Cardiac fibroblast (primary cell): Measurements from ENCODE around the gene EPHB3.

Experiments
- DNase-seq, 2 donors: peaks; one replicate each; pipeline versions ENCODE4 v3.0.0 to v3.0.0-alpha.2; 2010; ENCODE audit warnings: low read depth in 2 of 2
- H3K4me3 ChIP-seq, 2 donors: replicated peaks in 1 of 2; 1 replicate in 1 of 2; 2 replicates in 1 of 2; pipeline ENCODE4 v1.5.1; 2011; ENCODE audit warnings: low read depth in 2 of 2, low read length in 2 of 2, mild to moderate bottlenecking in 2 of 2, moderate library complexity in 1 of 2
- TF ChIP-seq, protein P1 (sequence below): IDR thresholded peaks from one replicate; pipeline ENCODE4 v1.5.1; 2011; ENCODE audit warnings: low read depth, mild to moderate bottlenecking, low read length, inconsistent platforms

EPHB3 gene

DNA sequence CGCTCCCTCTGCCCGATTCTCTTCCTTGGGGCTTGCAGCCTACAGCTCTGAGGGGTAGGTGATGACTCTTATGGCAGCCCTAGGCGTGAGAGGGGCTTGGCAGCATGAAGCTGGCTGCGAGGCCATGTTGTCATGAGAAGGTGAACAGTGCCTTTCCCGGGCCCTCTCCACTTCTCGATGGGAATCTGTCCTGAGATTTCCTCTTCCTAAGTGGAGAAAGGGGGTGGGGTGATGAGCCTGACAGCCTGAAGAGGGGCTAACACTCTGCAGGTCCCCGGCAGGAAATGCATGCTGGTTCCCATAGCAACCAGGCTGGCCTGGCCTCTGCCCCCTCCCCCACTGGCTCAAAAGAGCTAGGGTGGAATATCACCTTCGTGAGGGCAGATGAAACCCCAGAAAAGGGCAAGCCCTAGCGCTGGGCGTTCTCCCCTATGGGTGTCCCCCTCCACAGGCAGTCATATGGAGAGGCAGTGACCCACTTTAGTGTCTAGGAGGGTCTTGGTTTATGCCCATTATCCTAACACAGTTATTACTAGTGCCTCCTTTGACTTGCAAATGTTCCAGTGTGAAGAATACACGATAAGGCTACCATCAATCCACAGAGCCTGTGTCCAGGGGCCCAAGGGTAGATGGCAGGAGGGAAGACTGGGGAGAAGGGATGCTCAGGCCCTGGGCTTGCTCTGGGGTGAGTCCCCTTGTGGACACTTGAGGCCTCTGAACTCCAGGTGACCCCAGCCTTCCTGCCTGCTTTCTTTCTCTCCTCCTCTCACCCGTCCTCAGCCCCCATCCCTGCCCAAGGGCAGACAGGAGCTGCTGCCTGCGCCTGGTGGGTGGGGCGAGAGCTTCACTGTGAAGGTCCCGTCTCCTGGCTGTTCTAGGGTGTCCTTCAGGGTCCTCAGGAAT lies 13.2 kb downstream of the EPHB3 start:
- H3K4me3 ChIP-seq = no peak overlapping the region
- DNase-seq = peak in 1 of 2 donors; percentile 47
- TF ChIP-seq, protein P1, sequence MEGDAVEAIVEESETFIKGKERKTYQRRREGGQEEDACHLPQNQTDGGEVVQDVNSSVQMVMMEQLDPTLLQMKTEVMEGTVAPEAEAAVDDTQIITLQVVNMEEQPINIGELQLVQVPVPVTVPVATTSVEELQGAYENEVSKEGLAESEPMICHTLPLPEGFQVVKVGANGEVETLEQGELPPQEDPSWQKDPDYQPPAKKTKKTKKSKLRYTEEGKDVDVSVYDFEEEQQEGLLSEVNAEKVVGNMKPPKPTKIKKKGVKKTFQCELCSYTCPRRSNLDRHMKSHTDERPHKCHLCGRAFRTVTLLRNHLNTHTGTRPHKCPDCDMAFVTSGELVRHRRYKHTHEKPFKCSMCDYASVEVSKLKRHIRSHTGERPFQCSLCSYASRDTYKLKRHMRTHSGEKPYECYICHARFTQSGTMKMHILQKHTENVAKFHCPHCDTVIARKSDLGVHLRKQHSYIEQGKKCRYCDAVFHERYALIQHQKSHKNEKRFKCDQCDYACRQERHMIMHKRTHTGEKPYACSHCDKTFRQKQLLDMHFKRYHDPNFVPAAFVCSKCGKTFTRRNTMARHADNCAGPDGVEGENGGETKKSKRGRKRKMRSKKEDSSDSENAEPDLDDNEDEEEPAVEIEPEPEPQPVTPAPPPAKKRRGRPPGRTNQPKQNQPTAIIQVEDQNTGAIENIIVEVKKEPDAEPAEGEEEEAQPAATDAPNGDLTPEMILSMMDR = no peak

DNA sequence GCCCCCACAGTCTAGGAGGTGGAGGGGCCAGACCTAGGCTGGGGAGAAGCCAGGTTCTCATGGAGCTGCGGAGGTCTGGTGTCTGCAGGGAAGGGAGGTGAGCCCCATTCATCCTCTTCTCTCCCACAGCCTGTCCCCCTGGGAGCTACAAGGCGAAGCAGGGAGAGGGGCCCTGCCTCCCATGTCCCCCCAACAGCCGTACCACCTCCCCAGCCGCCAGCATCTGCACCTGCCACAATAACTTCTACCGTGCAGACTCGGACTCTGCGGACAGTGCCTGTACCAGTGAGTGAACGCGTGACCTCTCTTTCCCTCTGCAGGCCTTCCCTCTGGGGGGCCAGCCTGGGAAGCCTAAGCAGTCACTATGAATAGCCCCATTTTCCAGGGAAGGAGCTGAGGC lies 14.1 kb downstream of the EPHB3 start:
- H3K4me3 ChIP-seq = no peak overlapping the region
- TF ChIP-seq, protein P1 = no peak
- no peak for DNase-seq

DNA sequence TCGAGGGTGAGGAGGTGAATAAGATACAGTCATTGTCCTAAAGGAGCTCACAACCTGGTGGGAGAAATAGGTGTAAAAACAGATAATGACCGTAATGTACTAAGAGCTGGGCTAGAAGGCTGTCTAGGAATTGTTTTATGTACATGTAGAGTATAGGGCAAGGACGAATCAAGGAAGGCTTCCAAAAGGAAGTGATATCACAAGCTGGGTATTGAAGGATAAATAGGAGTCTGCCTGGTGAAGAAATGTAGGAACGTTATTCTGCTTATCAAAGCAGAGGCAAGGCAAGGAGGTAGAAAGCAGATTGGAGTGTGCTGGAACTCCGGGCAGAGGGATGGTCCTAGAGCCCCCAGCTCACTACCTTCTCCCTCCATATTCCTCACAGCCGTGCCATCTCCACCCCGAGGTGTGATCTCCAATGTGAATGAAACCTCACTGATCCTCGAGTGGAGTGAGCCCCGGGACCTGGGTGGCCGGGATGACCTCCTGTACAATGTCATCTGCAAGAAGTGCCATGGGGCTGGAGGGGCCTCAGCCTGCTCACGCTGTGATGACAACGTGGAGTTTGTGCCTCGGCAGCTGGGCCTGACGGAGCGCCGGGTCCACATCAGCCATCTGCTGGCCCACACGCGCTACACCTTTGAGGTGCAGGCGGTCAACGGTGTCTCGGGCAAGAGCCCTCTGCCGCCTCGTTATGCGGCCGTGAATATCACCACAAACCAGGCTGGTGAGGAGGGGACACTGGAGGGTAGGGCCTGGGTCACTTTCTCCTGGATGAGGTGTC lies 15.1 kb downstream of the EPHB3 start:
- H3K4me3 ChIP-seq = no peak overlapping the region
- no peak for DNase-seq
- TF ChIP-seq, protein P1 = no peak

DNA sequence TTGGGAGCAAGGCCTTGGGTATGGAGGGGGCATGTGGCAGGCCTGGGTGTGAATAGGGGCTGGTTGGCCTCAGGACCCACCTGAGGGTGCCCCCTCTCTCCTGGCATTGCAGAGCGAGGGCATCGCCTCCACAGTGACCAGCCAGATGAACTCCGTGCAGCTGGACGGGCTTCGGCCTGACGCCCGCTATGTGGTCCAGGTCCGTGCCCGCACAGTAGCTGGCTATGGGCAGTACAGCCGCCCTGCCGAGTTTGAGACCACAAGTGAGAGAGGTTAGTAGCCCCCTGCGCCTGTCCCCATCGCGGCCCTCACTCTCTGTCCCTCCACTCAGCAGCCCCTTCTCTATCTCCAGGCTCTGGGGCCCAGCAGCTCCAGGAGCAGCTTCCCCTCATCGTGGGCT lies 16.0 kb downstream of the EPHB3 start:
- TF ChIP-seq, protein P1 = no peak
- DNase-seq = no peak
- no peak overlapping the region for H3K4me3 ChIP-seq

DNA sequence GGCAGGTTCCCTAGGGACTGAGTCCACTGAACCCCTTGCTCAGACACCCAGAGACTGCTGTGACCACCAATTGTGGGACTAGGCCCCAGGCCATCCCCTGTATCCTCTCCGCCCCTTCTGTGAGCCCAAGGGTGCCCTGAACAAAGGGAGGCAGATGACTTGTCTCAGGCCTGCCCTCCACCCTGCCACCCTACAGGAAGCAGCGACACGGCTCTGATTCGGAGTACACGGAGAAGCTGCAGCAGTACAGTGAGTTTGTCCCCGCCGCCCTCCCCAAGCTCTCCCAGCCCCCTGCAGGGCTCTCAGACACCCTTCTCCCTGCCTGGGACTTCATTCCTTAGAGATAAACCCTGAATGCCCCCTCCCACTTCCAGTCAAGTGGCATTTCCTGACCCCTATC lies 16.6 kb downstream of the EPHB3 start:
- TF ChIP-seq, protein P1 = no peak
- DNase-seq = no peak
- H3K4me3 ChIP-seq = no peak overlapping the region

DNA sequence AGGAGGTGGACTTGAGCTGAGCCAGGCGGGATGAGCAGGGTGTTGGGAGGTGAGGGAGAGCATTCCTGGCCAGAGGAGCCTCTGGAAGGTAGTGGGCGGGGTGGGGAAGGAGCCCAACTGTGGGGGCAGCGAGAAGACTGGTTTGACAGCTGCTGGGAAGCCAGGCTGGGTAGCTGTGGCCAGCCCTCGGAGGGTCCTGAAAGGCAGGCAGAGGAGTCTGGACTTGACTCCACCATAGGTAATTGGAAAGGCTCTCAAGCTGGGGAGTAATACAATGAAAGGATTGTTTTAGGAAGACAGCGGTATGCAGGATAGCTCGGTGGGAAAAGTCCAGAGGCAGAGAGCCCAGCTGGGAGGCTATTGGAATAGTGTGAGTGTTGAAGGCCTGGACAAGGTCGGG lies 17.2 kb downstream of the EPHB3 start:
- no peak for DNase-seq
- TF ChIP-seq, protein P1 = no peak
- H3K4me3 ChIP-seq = no peak overlapping the region
